HCT116 (cell line): ENCODE data around the gene CCDC92. TPM values are rescaled to one million over a fixed set of nuclear protein-coding genes. Genes with fewer than 3 reads are reported as not detected.

Source experiments
- ATAC-seq: fragments of 200-7000 bp; cut with Tn5 transposase; 2 replicates; pipeline ENCODE4 v1.9.1; 2020; ENCODE audit warnings: mild to moderate bottlenecking, moderate library complexity
- BruUV-seq: library from RNA; stranded (reverse); fragments of 400-500 nt; replicated peaks from 2 replicates; lab custom pipeline; 2021; lab: Mats Ljungman, UMichigan
- CTCF ChIA-PET: fragments of 300-600 bp; sonication (Branson Sonifier 250); formaldehyde crosslinking; loops from one replicate; lab custom pipeline; 2021; ENCODE audit warnings: antibody characterized with exemption; lab: Charles Lee
- POLR2A ChIA-PET: fragments of 300-600, 350-600 bp; sonication (Branson Sonifier 250); formaldehyde crosslinking; loops from one replicate; lab custom pipeline; 2021; ENCODE audit warnings: antibody characterized with exemption; lab: Charles Lee
- RAD21 ChIA-PET, 2 experiments: fragments of 300-600 bp; sonication (Branson Sonifier 250); formaldehyde crosslinking; loops; one replicate each; lab custom pipeline; 2023; ENCODE audit warnings: low total read pairs in 2 of 2; ENCODE audit not compliant: uncharacterized antibody in 2 of 2, unreplicated experiment in 2 of 2, low non-redundant PET in 1 of 2; lab: Charles Lee
- DNase-seq: peaks from one replicate; pipeline ENCODE4 v3.0.0-alpha.2; 2010; ENCODE audit warnings: low read depth, low spot score
- H2AFZ ChIP-seq: fragments of 200-600 bp; shearing (Covaris generic), sonication (generic); 2 replicates; pipeline ENCODE4 v1.6.1; 2017; ENCODE audit warnings: low read depth, mixed run types, mixed read lengths, antibody characterized with exemption, low read length; ENCODE audit not compliant: poor library complexity, severe bottlenecking
- H3K27ac ChIP-seq: 2 replicates; pipeline ENCODE4 v1.5.1; 2012; ENCODE audit warnings: low read depth, low read length
- H3K27me3 ChIP-seq: fragments of 200-600 bp; sonication (generic); 2 replicates; pipeline ENCODE4 v1.6.1; 2016; ENCODE audit warnings: mixed run types, low read length, mixed read lengths; ENCODE audit not compliant: insufficient read depth
- H3K36me3 ChIP-seq, 2 experiments: fragments of 200-500 bp in 1 of 2; fragments of 200-600 bp in 1 of 2; sonication (Bioruptor generic) in 1 of 2; sonication (generic) in 1 of 2; 2 replicates each; pipeline versions ENCODE4 v1.5.1 to v1.6.1; 2014 to 2016; ENCODE audit warnings: low read length in 2 of 2, inconsistent platforms in 1 of 2, mixed read lengths in 1 of 2, mixed run types in 1 of 2; ENCODE audit not compliant: insufficient read depth in 2 of 2, control insufficient read depth in 1 of 2
- H3K4me1 ChIP-seq, 2 experiments: fragments of 200-600 bp in 1 of 2; sonication (generic) in 1 of 2; 2 replicates each; pipeline versions ENCODE4 v1.5.1 to v1.6.1; 2012 to 2017; ENCODE audit warnings: low read length in 2 of 2, inconsistent platforms in 1 of 2, mild to moderate bottlenecking in 1 of 2, mixed read lengths in 1 of 2, mixed run types in 1 of 2, moderate library complexity in 1 of 2; ENCODE audit not compliant: insufficient read depth in 2 of 2, control insufficient read depth in 1 of 2
- H3K4me2 ChIP-seq: fragments of 200-600 bp; sonication (generic); 2 replicates; pipeline ENCODE4 v1.6.1; 2017; ENCODE audit warnings: mixed run types, low read length, mixed read lengths
- H3K4me3 ChIP-seq, 2 experiments: fragments of 200-600 bp in 1 of 2; sonication (generic) in 1 of 2; replicated peaks in 1 of 2; 2 replicates each; pipeline ENCODE4 v1.5.1; 2011 to 2016; ENCODE audit warnings: low read length in 2 of 2, control low read depth in 1 of 2, low read depth in 1 of 2, mild to moderate bottlenecking in 1 of 2, mixed read lengths in 1 of 2, mixed run types in 1 of 2
- H3K79me2 ChIP-seq: fragments of 200-600 bp; sonication (generic); 2 replicates; pipeline ENCODE4 v1.6.1; 2017; ENCODE audit warnings: mild to moderate bottlenecking, mixed run types, low read length, moderate library complexity, mixed read lengths; ENCODE audit not compliant: insufficient read depth
- H3K9ac ChIP-seq: fragments of 200-600 bp; sonication (generic); 2 replicates; pipeline ENCODE4 v1.6.1; 2016; ENCODE audit warnings: low read length, mixed read lengths
- H3K9me2 ChIP-seq: fragments of 200-600 bp; sonication (generic), shearing (Covaris generic); 2 replicates; pipeline ENCODE4 v1.6.1; 2017; ENCODE audit warnings: mixed run types, mild to moderate bottlenecking, moderate library complexity; ENCODE audit not compliant: insufficient read depth
- H3K9me3 ChIP-seq, 2 experiments: fragments of 200-500 bp in 1 of 2; fragments of 200-600 bp in 1 of 2; sonication (Bioruptor generic) in 1 of 2; sonication (generic) in 1 of 2; 2 replicates each; pipeline ENCODE4 v1.6.1; 2014 to 2017; ENCODE audit warnings: low read length in 2 of 2, mixed read lengths in 2 of 2, inconsistent platforms in 1 of 2, low read depth in 1 of 2, mild to moderate bottlenecking in 1 of 2, mixed run types in 1 of 2, moderate library complexity in 1 of 2; ENCODE audit not compliant: control insufficient read depth in 1 of 2, insufficient read depth in 1 of 2
- H4K20me1 ChIP-seq: fragments of 200-600 bp; sonication (generic), shearing (Covaris generic); 2 replicates; pipeline ENCODE4 v1.6.1; 2017; ENCODE audit warnings: mixed run types, mild to moderate bottlenecking, moderate library complexity; ENCODE audit not compliant: insufficient read depth
- CBX3 ChIP-seq: IDR thresholded peaks from 2 replicates; pipeline ENCODE4 v1.6.1; 2012; ENCODE audit warnings: low read depth
- POLR2A ChIP-seq: IDR thresholded peaks from 2 replicates; pipeline ENCODE4 v1.7.0; 2011; ENCODE audit warnings: borderline replicate concordance; ENCODE audit not compliant: insufficient read depth, insufficient read length; ENCODE audit errors: extremely low read depth
- SP1 ChIP-seq: IDR thresholded peaks from 2 replicates; pipeline ENCODE4 v1.6.1; 2012; ENCODE audit warnings: low read depth
- intact Hi-C: fragments of 100-400 bp; cut with micrococcal nuclease; formaldehyde crosslinking; loops from 2 replicates; pipeline ENCODE4 v1.10.0; 2022
- total RNA-seq: library from RNA; stranded (reverse); gene quantifications from one replicate; pipeline ENCODE4 v1.2.1, GENCODE V29; 2021; ENCODE audit not compliant: unreplicated experiment
- TF ChIP-seq, protein P1 (sequence below): IDR thresholded peaks from 2 replicates; pipeline ENCODE4 v1.6.1; 2012; ENCODE audit warnings: low read depth

Gene CCDC92
- total RNA-seq, 1 experiment from 2014 or later = 9.7 TPM

GRCh38 chr12:123967121-123967586, 5.5 kb downstream of the CCDC92 start:
- Histone ChIP-seq H3K36me3 (no peaks in the 10 kb centered on the region), H3K4me1 (peaks cover 4 to 6% of the 10 kb centered on the region in 2 experiments; a peak in 3 of 4 replicates), H3K9me3 (no peaks in the 10 kb centered on the region), H3K27me3 (no peaks in the 10 kb centered on the region), H2AFZ (no peak overlapping the region), H4K20me1 (no peaks in the 10 kb centered on the region), H3K9me2 (no peaks in the 10 kb centered on the region), H3K4me2 (no peak overlapping the region), H3K27ac (no peak overlapping the region), H3K9ac (no peak overlapping the region), H3K4me3 (no peak overlapping the region), H3K79me2 (no peaks in the 10 kb centered on the region; the same call in 1 of the 2 replicates)
- ChIA-PET RAD21 (no interaction called here), POLR2A (no interaction called here), CTCF (no interaction called here)
- intact Hi-C loops = no loop called here
- DNase-seq (no peak), ATAC-seq (no peak)
- TF ChIP-seq CBX3 (no peak), SP1 (no peak), POLR2A (no peak)
- no TSS peak for BruUV-seq

- DNase-seq (no peak), ATAC-seq (no peak)
- H3K9ac ChIP-seq = no peak overlapping the region
- BruUV-seq = no TSS peak
- no peaks in the 10 kb centered on the region for H4K20me1 ChIP-seq
- intact Hi-C loops = no loop called here
- no peaks in the 10 kb centered on the region for H3K36me3 ChIP-seq
- no peak overlapping the region for H2AFZ ChIP-seq
- no peaks in the 10 kb centered on the region for H3K79me2 ChIP-seq
- no peaks in the 10 kb centered on the region for H3K9me3 ChIP-seq
- TF ChIP-seq, protein P1, sequence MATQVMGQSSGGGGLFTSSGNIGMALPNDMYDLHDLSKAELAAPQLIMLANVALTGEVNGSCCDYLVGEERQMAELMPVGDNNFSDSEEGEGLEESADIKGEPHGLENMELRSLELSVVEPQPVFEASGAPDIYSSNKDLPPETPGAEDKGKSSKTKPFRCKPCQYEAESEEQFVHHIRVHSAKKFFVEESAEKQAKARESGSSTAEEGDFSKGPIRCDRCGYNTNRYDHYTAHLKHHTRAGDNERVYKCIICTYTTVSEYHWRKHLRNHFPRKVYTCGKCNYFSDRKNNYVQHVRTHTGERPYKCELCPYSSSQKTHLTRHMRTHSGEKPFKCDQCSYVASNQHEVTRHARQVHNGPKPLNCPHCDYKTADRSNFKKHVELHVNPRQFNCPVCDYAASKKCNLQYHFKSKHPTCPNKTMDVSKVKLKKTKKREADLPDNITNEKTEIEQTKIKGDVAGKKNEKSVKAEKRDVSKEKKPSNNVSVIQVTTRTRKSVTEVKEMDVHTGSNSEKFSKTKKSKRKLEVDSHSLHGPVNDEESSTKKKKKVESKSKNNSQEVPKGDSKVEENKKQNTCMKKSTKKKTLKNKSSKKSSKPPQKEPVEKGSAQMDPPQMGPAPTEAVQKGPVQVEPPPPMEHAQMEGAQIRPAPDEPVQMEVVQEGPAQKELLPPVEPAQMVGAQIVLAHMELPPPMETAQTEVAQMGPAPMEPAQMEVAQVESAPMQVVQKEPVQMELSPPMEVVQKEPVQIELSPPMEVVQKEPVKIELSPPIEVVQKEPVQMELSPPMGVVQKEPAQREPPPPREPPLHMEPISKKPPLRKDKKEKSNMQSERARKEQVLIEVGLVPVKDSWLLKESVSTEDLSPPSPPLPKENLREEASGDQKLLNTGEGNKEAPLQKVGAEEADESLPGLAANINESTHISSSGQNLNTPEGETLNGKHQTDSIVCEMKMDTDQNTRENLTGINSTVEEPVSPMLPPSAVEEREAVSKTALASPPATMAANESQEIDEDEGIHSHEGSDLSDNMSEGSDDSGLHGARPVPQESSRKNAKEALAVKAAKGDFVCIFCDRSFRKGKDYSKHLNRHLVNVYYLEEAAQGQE = no peak
- POLR2A ChIA-PET = no interaction called here
- no peaks in the 10 kb centered on the region for H3K9me2 ChIP-seq
- no peak overlapping the region for H3K4me3 ChIP-seq
- H3K4me2 ChIP-seq = no peak overlapping the region
- H3K27me3 ChIP-seq = no peaks in the 10 kb centered on the region
- CTCF ChIA-PET = no interaction called here
- H3K27ac ChIP-seq = no peak overlapping the region
- RAD21 ChIA-PET = no interaction called here
- H3K4me1 ChIP-seq = peaks cover 4% of the 10 kb centered on the region in 2 experiments; a peak in 3 of 4 replicates
Measured at GRCh38 chr12:123966596-123966995, 6.0 kb downstream of the CCDC92 start.
